HG03520 (cell line): ENCODE data around the gene PACRG.

Experiments used
- ATAC-seq: cut with Tn5 transposase; IDR thresholded peaks from one replicate; pipeline ENCODE4 v1.9.1; 2021; ENCODE audit warnings: mild to moderate bottlenecking, moderate library complexity; ENCODE audit not compliant: unreplicated experiment

Gene PACRG

GRCh38 chr6:163191704-163192537 is 464.1 kb downstream of the PACRG start:
- ATAC-seq: no peak

- no peak for ATAC-seq
Measured at GRCh38 chr6:163192591-163192990, 464.8 kb downstream of the PACRG start.

- no peak for ATAC-seq
Measured at GRCh38 chr6:163193326-163193725, 465.6 kb downstream of the PACRG start.

GRCh38 chr6:163195721-163196691 is 468.2 kb downstream of the PACRG start:
- ATAC-seq: no peak

GRCh38 chr6:163197839-163198238 is 470.1 kb downstream of the PACRG start:
- ATAC-seq: no peak

GRCh38 chr6:163198396-163198795 is 470.6 kb downstream of the PACRG start:
- no peak for ATAC-seq

- ATAC-seq: no peak
Measured at GRCh38 chr6:163199371-163199770, 471.6 kb downstream of the PACRG start.

- ATAC-seq: no peak
Measured at GRCh38 chr6:163200289-163200688, 472.5 kb downstream of the PACRG start.

- no peak for ATAC-seq
Measured at GRCh38 chr6:163200694-163201093, 472.9 kb downstream of the PACRG start.

- ATAC-seq: no peak
Measured at GRCh38 chr6:163201855-163202254, 474.1 kb downstream of the PACRG start.

GRCh38 chr6:163206196-163206595 is 478.4 kb downstream of the PACRG start:
- no peak for ATAC-seq

GRCh38 chr6:163207431-163208383 is 479.9 kb downstream of the PACRG start:
- no peak for ATAC-seq

- ATAC-seq: no peak
Measured at GRCh38 chr6:163209005-163209404, 481.2 kb downstream of the PACRG start.

- no peak for ATAC-seq
Measured at GRCh38 chr6:163212123-163212522, 484.3 kb downstream of the PACRG start.

- no peak for ATAC-seq
Measured at GRCh38 chr6:163214259-163214658, 486.5 kb downstream of the PACRG start.

- ATAC-seq: no peak
Measured at GRCh38 chr6:163218361-163218894, 490.7 kb downstream of the PACRG start.

- ATAC-seq: no peak
Measured at GRCh38 chr6:163226181-163226835, 498.5 kb downstream of the PACRG start.

GRCh38 chr6:163226836-163227485 is 499.2 kb downstream of the PACRG start:
- ATAC-seq: no peak

- no peak for ATAC-seq
Measured at GRCh38 chr6:163228041-163228440, 500.3 kb downstream of the PACRG start.
